HG03378 (cell line): ENCODE measurements around the gene PTPRG.
A peak's percentile ranks its signal among the peaks of the same experiment; 100 is the strongest.

Source experiments
- ATAC-seq: cut with Tn5 transposase; IDR thresholded peaks from one replicate; pipeline ENCODE4 v1.9.1; 2021; ENCODE audit warnings: mild to moderate bottlenecking, moderate library complexity; ENCODE audit not compliant: unreplicated experiment

The PTPRG gene

GRCh38 chr3:62284442-62284841 lies 723.1 kb downstream of the PTPRG start:
- no peak for ATAC-seq

- ATAC-seq: no peak
Measured at GRCh38 chr3:62287392-62287927, 726.1 kb downstream of the PTPRG start.

- no peak for ATAC-seq
Measured at GRCh38 chr3:62289922-62290321, 728.6 kb downstream of the PTPRG start.

GRCh38 chr3:62293051-62293780 lies 731.8 kb downstream of the PTPRG start:
- no peak for ATAC-seq

- no peak for ATAC-seq
Measured at GRCh38 chr3:62295571-62295970, 734.2 kb downstream of the PTPRG start.

- ATAC-seq: no peak
Measured at GRCh38 chr3:62300617-62301016, 739.2 kb downstream of the PTPRG start.

- ATAC-seq: no peak
Measured at GRCh38 chr3:62312201-62312600, 750.8 kb downstream of the PTPRG start.

- ATAC-seq: no peak
Measured at GRCh38 chr3:62316525-62316924, 755.2 kb downstream of the PTPRG start.

GRCh38 chr3:62318365-62318751 lies 757.0 kb downstream of the PTPRG start:
- no peak for ATAC-seq

GRCh38 chr3:62318752-62319569 lies 757.6 kb downstream of the PTPRG start:
- ATAC-seq: peak; percentile 96

GRCh38 chr3:62319570-62320243 lies 758.3 kb downstream of the PTPRG start:
- no peak for ATAC-seq

GRCh38 chr3:62323241-62323640 lies 761.9 kb downstream of the PTPRG start:
- no peak for ATAC-seq

GRCh38 chr3:62325896-62326295 lies 764.5 kb downstream of the PTPRG start:
- ATAC-seq: no peak

- ATAC-seq: no peak
Measured at GRCh38 chr3:62329971-62330370, 768.6 kb downstream of the PTPRG start.

GRCh38 chr3:62332017-62332416 lies 770.6 kb downstream of the PTPRG start:
- peak; percentile 55 for ATAC-seq

- ATAC-seq: no peak
Measured at GRCh38 chr3:62332835-62333244, 771.5 kb downstream of the PTPRG start.

- ATAC-seq: no peak
Measured at GRCh38 chr3:62335196-62335595, 773.8 kb downstream of the PTPRG start.

GRCh38 chr3:62343755-62344154 lies 782.4 kb downstream of the PTPRG start:
- ATAC-seq: no peak
